8988T (cell line): ENCODE data around the gene SBF2.

ENCODE experiments used
- DNase-seq: peaks from one replicate; pipeline ENCODE4 v3.0.0; 2011

SBF2 gene

DNA sequence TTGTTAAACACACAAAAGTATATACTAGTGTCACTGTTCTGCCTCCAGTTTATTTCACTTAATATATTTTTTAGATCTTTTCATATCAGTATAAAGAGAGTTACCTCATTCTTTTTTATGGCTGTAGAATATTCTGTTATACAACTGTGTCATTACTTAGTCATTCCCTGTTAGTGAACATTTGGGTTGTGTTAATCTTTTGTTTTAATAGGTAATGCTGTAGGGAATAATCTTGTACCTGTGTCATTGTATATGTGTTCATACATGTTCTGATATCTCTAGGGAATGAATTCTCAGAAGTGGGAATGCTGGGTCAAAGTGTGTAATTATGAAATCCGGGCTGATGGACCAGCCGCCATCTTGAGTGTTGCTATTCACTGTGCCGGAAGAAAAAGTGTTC is 558.8 kb downstream of the SBF2 start:
- DNase-seq = no peak

DNA sequence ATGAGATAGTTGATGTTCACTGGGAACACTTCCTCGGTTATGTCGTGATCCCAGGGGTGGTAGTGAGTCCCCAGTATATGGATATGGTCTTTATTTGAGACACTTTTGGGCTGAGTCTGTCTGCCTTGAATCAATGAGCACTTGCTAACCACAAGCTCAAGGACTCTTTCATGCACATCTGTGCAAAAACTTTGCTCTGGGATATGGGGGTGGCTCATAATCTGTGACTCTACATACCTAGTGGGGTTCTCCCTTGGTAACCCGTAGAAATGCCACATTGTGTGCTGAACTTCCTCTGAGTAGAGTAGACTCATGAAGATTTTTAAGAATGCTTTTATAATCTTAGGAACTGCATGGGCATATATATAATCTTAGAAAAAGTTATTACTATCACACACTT is 560.8 kb downstream of the SBF2 start:
- no peak for DNase-seq

DNA sequence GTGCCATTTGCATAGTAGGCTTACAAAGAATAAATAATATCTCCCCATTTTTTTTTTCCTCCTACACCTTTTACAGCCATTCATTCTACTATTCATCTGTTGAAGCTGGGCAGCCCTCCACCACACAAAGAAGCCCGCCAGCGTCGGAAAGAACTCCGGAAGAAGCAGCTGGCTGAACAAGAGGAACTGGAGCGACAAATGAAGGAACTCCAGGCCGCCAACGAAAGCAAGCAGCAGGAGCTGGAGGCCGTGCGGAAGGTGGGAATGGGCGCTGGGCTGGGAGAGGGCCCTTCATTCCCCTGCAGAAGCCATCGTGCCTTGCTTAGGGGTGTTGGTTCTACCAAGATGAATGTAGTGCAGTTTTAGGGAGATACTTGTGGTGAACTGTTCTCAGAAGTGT is 561.6 kb downstream of the SBF2 start:
- no peak for DNase-seq

DNA sequence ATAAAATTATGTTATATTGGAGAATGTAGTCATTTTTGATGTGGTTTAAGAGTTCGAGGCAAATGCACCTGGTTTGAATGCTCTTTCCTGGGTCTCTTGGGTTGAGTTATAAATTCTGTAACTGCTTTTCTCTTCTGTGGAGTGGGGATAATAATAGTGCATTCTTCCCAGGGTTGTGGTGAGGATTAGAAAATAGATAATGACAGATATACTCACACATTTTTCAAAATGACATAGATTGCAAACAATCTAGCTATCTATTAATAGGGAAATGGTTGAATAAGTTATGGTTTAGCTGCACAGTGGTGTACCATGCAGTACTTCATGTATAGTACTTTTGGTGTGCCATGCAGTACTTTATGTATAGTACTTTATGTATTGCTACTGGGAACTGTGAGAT is 562.8 kb downstream of the SBF2 start:
- DNase-seq = no peak
